HG03442 (cell line): Measurements from ENCODE around the gene GLCCI1.
A peak's percentile ranks its signal among the peaks of the same experiment; 100 is the strongest.
"Not testable (repeated sequence)": the region's sequence is repeated elsewhere in the genome, so short reads cannot be mapped to it uniquely, and the experiment has no call there.

ENCODE experiments used
- ATAC-seq: cut with Tn5 transposase; IDR thresholded peaks from one replicate; pipeline ENCODE4 v1.9.1; 2021; ENCODE audit warnings: mild to moderate bottlenecking, moderate library complexity; ENCODE audit not compliant: unreplicated experiment

GLCCI1 gene

DNA sequence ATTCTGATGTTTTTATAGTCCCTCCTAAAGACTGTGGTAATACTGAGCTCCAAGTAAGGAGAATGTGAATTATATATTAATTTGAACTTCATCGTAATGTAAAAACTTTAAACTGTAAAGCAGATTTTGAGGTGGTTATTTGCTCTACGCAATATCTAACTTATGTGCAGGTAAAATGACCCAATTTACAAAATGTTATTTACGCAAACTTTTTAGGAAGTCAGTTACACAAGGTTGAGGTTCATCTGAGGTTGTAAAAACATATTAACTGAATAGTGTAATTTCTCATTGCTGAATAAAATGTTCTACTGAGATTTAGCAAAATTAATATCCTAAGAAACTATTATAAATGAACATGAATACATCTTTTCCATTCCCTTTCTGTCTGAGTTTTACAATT lies 15.8 kb downstream of the GLCCI1 start:
- no peak for ATAC-seq

- ATAC-seq = no peak
Measured at GRCh38 chr7:7988706-7989105, 20.1 kb downstream of the GLCCI1 start.

DNA sequence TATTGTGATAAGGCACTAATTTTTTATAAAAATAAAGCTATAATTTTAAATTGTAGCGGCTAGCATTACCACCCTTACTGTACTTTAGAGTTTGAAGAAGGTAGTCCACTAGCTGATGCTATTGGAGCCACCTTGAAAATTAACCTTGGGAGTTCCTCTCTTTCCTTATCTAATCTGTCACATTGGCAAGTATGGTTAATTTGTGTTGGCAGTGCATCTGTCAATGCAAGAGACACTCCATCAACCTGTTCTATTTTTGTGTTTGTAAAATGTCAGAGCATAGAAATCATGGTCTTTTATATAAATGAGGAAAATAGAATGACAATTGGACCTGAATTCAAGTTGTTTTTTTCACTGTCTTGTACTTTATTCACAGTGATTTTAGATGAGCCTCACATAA lies 20.5 kb downstream of the GLCCI1 start:
- no peak for ATAC-seq

DNA sequence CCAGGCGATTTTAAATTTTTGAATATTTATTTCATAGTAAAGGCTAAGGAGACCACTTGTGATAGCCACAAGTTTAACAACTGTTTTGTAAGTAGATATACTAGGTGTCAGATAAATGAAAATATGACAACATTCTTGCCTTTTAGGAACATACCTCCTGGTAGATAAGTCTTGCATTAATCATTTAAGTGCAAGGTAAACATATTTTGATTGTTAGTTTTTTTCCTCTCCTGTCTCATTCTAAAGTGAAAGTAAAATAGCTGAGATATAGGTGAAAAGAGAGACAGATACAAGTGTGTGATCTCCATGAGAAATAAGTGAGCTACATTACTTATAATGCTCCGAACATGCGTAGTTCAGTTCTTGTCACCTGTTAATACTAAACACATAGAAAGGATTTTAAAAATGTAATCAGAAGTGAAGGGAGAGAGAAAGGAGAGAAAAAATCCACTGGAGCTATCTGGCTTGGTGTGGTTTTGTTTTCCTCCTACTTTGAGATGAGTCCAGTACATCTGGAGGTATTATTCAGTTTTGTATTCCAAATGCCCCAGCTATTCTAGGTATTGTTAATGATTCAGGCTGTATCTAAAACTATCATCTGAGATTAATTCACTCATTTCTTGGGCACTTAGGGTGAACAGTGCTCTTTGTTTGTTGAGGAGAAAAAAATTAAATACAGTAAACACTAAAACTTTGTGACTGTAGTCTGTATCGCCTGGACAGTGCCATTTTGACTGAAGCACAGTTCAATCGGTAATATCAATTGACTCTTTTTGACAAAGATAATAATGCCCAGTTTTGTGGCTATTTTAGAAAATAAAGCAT lies 21.2 kb downstream of the GLCCI1 start:
- ATAC-seq = no peak

- ATAC-seq = no peak
Measured at GRCh38 chr7:7990441-7990761, 21.8 kb downstream of the GLCCI1 start.

DNA sequence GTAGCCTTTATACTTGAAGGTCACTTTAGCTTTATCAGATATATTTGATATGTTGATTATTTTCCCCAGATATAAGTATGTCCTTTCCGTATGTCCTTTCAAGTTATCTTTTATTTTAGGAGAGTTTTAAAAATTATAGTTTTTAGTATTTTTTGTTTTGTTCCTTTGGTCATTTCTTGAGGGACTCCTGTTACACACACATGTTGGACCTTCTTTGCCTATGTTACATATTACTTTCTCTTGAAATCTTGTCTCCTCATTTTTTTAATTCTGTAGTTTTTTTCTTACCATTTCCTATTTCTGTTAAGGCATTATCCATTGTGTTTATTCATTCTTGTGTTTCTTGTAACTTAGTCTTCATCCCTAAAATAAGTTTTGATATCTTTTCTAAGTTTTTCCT lies 23.9 kb downstream of the GLCCI1 start:
- ATAC-seq = no peak

GRCh38 chr7:7995348-7995747 lies 26.8 kb downstream of the GLCCI1 start:
- not testable (repeated sequence) for ATAC-seq

DNA sequence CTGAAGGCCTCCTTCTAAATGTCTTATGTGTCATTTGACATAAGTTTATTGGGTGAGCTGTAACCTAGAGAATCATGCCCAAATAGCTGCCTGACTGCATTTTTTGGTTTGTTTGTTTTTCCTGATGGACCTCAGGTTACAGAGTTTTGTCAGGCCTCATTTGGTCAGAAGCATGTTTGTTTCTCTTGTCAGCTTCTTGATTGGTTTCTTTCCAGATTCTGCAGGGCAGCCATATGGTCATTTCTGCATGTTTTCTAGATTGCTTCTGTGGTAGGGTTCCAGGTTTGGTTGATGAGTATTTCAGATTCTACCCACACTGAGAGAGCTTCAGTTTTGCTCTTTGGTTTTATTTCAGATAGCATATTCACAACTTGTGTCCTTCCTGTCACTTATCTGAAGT lies 28.0 kb downstream of the GLCCI1 start:
- peak; percentile 57 for ATAC-seq

DNA sequence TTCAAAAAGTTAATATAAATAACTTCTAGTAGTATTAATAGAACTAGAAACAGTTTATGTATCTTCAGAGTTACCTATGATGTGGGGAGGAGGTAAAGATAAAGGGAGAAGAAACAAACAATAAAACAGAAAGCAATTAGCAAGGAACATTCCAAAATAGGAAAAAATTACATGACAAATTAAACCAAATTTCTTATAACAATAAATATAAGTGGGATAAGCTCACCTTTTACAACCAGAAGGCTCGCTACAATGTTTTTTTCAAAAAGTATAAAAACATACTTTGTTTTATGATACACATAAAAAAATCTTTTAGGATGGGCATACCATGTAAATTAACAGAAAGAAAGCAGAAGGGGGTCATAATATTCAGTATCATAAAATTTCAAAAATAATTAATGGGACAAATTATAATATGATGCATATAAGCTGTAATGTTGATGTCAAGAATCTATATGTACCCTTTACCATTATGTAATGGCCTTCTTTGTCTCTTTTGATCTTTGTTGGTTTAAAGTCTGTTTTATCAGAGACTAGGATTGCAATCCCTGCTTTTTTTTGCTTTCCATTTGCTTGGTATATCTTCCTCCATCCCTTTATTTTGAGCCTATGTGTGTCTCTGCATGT lies 31.8 kb downstream of the GLCCI1 start:
- no peak for ATAC-seq

- ATAC-seq = no peak
Measured at GRCh38 chr7:8003077-8003476, 34.5 kb downstream of the GLCCI1 start.

DNA sequence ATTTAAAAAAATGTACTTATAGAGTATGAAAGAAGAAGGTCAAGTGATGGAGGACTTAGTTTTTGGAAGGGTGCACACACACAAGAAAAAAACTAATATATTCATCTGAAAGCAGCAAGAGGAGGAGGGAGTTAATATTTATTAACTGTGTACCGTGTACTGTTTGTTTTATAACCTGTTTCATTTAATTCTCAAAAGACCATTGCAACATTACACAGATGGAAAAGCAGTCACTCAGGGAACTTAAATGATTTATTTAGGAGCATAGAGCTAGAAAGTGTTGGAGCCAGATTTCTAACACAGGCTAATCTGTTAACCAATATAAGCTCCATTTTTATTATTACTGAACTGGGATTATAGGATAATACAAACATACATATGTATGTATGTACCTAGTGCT lies 36.7 kb downstream of the GLCCI1 start:
- no peak for ATAC-seq

- ATAC-seq = no peak
Measured at GRCh38 chr7:8014399-8014798, 45.8 kb downstream of the GLCCI1 start.

DNA sequence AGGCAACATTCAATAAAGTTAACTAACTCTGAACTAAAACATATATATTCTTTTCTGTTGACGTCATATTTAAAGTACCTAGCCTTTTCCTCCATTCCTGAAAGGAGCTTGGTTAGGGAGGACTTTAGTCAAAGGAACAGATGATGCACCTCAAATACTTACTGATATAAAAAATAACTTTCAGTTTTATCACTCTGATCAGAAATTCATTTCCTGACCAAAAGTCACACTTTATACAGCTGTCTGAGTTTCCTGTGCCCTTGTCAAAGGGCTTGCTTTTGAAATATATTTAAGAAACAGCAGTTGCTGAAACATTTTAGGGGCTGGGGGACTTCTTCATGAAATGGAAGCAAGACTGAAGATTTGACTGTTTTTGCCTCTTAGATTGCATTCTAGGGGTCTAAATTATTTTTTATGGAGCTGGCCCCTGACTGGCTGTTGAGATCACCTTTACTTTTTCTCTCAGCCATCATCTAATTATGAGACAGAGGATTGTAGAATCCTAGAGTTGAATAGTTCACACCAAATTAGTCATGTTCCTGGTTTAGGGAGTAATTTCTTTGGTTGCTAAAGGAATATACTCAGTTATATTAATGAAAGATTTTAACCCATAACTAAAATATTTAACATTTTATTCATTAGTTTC lies 46.6 kb downstream of the GLCCI1 start:
- no peak for ATAC-seq

GRCh38 chr7:8015746-8016120 lies 47.1 kb downstream of the GLCCI1 start:
- ATAC-seq = no peak

DNA sequence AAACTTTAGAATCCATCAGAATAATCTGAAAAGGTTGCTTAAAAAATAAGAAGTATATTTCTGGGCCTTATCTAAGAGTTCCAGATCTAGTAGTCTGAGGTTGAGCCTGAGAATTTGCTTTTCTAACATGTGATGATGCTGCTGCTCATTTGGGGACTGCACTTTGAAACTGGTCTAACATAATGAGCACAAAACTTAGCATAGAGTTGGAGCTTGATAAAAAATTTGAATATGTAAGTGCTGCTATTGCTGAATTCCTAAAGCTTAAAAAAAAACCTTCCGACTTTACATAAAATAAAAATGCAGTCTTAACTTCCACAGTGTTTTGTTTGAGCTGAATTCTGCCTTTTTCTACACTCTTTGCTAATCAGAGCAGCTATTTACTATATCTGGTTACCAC lies 48.8 kb downstream of the GLCCI1 start:
- ATAC-seq = no peak

GRCh38 chr7:8018961-8019360 lies 50.4 kb downstream of the GLCCI1 start:
- ATAC-seq = no peak

DNA sequence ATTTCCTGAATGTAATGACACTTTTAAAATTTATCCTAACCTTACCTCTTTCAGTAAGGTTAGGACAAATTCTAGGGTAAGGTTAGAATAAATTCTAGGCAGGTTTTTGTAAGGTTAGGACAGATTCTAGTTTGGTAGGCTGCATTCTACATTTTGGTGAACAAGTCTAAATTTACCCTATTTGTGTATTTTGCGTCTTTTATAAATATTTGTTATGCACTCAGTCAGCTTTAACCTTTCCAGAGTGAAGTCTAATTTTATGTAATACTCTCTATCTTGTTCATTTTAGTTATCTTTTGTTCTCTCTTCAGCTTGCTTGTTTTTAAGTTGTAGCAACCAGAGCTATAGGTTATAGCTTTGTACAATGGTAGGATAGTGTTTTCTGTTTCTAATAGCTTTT lies 54.0 kb downstream of the GLCCI1 start:
- no peak for ATAC-seq

DNA sequence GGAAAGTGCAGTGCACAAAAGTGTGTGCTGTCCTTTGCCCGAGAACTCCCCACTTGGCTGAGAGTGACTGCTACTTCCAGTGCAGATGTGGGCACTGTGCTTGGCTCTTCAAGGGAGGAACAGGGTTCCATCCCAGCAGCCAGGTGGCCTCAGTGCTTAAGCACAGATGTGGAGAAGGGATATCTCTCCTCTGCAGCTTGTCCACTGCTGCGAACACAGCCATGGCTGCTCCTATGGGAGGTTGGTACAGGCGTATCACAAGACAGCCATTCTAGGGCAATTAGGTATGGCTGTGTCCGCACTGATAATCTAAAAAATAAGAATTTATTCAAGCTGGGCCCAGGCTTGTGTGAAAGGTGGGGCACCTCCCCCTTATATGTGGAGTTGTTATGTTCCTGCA lies 66.6 kb downstream of the GLCCI1 start:
- no peak for ATAC-seq

- peak; percentile 50 for ATAC-seq
Measured at GRCh38 chr7:8035647-8036518, 67.3 kb downstream of the GLCCI1 start.

GRCh38 chr7:8037151-8037550 lies 68.6 kb downstream of the GLCCI1 start:
- no peak for ATAC-seq

- ATAC-seq = no peak
Measured at GRCh38 chr7:8040768-8041369, 72.3 kb downstream of the GLCCI1 start.
